ENCODE measurements around the gene MAN1A2.
"Not testable (repeated sequence)": the region's sequence is repeated elsewhere in the genome, so short reads cannot be mapped to it uniquely, and the experiment has no call there.

The MAN1A2 gene

DNA sequence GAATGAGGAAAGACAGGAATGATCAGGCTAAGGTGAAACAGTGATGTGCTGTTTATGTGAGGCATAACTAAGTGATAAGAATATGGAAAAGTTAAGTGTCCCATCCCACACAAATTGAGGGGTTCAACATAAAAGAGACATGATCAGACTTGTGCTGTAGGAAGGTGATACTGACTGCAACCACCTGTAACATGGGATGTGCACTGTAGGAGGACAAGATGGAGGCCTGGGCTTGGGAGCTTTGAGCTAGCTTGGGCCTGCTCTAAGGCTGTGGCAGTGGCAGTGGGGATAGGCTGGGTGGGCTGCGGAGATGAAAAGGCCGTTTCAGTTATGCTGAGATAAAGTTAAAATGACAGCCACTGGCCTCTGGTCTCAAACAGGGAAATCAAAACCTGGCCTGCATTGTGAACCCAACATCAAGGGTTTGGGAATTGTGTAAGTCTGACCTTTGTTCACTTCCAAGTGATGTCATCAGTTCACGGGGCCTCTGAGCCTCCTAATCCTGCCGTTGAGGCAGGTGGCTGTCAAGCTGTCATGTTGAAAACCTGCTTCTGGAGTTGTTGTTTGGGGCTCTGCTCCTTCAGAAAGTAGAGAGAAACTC, 177.4 kb downstream of the MAN1A2 start:
- no peak overlapping the region for H3K27ac ChIP-seq (ENCODE audit: low read length)
- H3K27me3 ChIP-seq (ENCODE audit: insufficient read depth, low read length), result no peaks in the 10 kb centered on the region
- H3K9me3 ChIP-seq (ENCODE audit: insufficient read depth, low read depth, low read length), result no peaks in the 10 kb centered on the region
- H3K9ac ChIP-seq (ENCODE audit: low read depth, low read length), result no peak overlapping the region
- no peaks in the 10 kb centered on the region for H3K4me1 ChIP-seq (ENCODE audit: insufficient read depth, low read length)
- no peaks in the 10 kb centered on the region for H3K36me3 ChIP-seq (ENCODE audit: insufficient read depth, low read depth, low read length)
- no peak overlapping the region for H3K4me3 ChIP-seq (ENCODE audit: low read length)

DNA sequence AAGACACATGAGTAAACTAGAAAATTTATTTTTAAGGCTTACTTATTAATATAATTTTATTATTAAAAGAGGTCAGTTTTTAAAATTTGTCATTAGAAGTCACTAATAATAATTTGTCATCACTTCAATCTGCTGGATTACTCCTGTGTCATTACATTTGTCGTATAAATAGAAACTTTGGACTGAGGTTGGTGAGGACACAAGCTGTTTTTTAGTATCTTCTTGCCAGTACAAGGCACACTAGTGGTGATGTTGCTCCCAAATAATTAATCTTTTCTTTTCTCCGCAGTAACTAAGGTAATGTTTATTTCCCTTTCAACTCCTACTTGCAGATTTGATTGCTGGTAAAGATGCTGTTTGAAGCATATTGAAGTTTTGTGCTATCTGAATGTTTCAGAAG, 179.2 kb downstream of the MAN1A2 start:
- Histone ChIP-seq H3K9me3 (ENCODE audit: insufficient read depth, low read depth, low read length) (no peaks in the 10 kb centered on the region), H3K27ac (ENCODE audit: low read length) (no peak overlapping the region), H3K9ac (ENCODE audit: low read depth, low read length) (no peak overlapping the region), H3K36me3 (ENCODE audit: insufficient read depth, low read depth, low read length) (no peaks in the 10 kb centered on the region), H3K27me3 (ENCODE audit: insufficient read depth, low read length) (no peaks in the 10 kb centered on the region), H3K4me3 (ENCODE audit: low read length) (no peak overlapping the region), H3K4me1 (ENCODE audit: insufficient read depth, low read length) (no peaks in the 10 kb centered on the region)

DNA sequence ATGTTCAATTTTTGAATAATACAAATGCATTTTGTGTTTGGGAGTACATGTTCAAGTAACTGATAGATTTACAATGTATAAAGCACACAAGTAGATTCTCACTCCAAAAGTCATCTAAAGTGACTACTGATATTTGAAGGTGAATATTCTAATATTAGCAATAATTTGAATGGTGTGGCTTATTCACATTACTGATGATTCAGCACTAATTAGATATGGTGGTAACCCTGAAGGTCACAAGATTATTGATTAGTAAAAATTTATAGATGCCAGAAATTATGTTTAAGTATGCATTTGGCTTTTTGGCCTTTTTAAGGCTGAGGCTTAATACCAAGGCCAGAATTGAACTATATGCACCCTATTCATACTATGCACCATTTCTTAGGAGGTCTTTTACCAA, 186.2 kb downstream of the MAN1A2 start:
- H3K9me3 ChIP-seq (ENCODE audit: insufficient read depth, low read depth, low read length), result peaks cover 2% of the 10 kb centered on the region; the same call in 1 of the 2 replicates
- H3K4me1 ChIP-seq (ENCODE audit: insufficient read depth, low read length), result no peaks in the 10 kb centered on the region
- H3K27ac ChIP-seq (ENCODE audit: low read length), result no peak overlapping the region

DNA sequence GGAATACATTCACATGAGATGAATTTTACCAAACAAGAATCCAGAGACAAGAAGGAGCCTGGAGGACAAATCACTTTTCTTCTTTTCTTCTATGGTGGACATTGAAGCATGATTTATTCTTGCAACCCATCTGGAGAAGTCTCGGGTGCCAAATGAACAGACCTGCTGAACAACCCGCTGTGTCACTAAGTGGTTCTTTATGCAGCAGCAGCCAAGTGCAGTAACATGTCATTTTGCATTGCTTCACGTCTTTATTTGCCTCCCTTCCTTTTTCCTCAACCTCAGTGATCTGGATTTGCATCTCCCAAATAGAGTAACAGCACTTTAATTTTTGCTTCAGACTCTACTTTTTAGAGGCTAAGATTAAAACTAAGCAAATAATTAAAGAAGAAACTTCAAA, 188.6 kb downstream of the MAN1A2 start:
- Histone ChIP-seq H3K9ac (ENCODE audit: low read depth, low read length) (no peak overlapping the region), H3K36me3 (ENCODE audit: insufficient read depth, low read depth, low read length) (no peaks in the 10 kb centered on the region), H3K27me3 (ENCODE audit: insufficient read depth, low read length) (no peaks in the 10 kb centered on the region), H3K4me1 (ENCODE audit: insufficient read depth, low read length) (no peaks in the 10 kb centered on the region), H3K27ac (ENCODE audit: low read length) (no peak overlapping the region), H3K4me3 (ENCODE audit: low read length) (no peak overlapping the region), H3K9me3 (ENCODE audit: insufficient read depth, low read depth, low read length) (peaks cover 11% of the 10 kb centered on the region)

More for the DNA sequence above, 186.2 kb downstream of the MAN1A2 start:
- no peak overlapping the region for H3K9ac ChIP-seq (ENCODE audit: low read depth, low read length)
- H3K27me3 ChIP-seq (ENCODE audit: insufficient read depth, low read length), result no peaks in the 10 kb centered on the region
- no peak overlapping the region for H3K4me3 ChIP-seq (ENCODE audit: low read length)
- H3K36me3 ChIP-seq (ENCODE audit: insufficient read depth, low read depth, low read length), result no peaks in the 10 kb centered on the region

DNA sequence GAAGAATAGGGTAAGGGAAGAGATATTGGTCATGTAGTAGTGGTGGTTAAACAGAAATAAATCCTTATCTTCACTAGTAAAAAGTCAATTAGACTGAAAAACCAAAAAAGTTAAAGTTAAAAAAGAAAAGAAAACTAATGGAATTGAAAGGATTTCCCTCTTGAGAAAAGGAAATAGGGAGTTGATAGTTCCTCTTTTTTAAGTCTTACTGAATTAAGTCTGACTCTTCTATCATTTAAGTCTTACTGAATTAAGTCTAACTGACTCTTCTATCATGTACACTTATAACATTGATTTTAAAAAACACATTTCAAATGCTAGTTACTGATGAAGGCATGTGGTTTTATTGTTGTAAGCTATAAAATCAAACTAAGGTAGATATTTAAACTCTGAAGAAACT, 189.1 kb downstream of the MAN1A2 start:
- H3K4me3 ChIP-seq (ENCODE audit: low read length), result no peak overlapping the region
- no peaks in the 10 kb centered on the region for H3K27me3 ChIP-seq (ENCODE audit: insufficient read depth, low read length)
- H3K4me1 ChIP-seq (ENCODE audit: insufficient read depth, low read length), result no peaks in the 10 kb centered on the region
- no peak overlapping the region for H3K27ac ChIP-seq (ENCODE audit: low read length)
- peaks cover 11% of the 10 kb centered on the region for H3K9me3 ChIP-seq (ENCODE audit: insufficient read depth, low read depth, low read length)
- no peak overlapping the region for H3K9ac ChIP-seq (ENCODE audit: low read depth, low read length)
- H3K36me3 ChIP-seq (ENCODE audit: insufficient read depth, low read depth, low read length), result no peaks in the 10 kb centered on the region

DNA sequence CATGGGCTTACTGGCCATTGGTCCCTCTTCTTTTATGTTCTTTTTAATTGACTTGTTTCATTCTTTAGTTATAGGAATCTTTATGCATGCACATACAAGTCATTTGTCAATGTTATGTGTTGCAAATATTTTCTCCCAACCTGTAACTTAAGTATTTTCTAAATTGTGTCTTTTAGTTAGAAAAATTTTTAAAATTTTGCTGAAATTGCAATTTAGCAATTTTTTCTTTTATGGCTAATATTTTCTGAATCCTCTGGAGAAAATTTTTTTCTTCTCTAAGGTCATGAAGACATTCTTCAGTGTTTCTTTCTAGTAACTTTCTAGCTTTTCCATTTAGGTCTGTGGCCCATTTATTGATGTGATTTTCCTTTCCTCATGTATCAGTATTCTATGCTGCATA, 189.7 kb downstream of the MAN1A2 start:
- no peaks in the 10 kb centered on the region for H3K36me3 ChIP-seq (ENCODE audit: insufficient read depth, low read depth, low read length)
- no peaks in the 10 kb centered on the region for H3K27me3 ChIP-seq (ENCODE audit: insufficient read depth, low read length)
- H3K27ac ChIP-seq (ENCODE audit: low read length), result no peak overlapping the region
- no peaks in the 10 kb centered on the region for H3K4me1 ChIP-seq (ENCODE audit: insufficient read depth, low read length)
- H3K9ac ChIP-seq (ENCODE audit: low read depth, low read length), result no peak overlapping the region
- no peak overlapping the region for H3K4me3 ChIP-seq (ENCODE audit: low read length)
- H3K9me3 ChIP-seq (ENCODE audit: insufficient read depth, low read depth, low read length), result peaks cover 11% of the 10 kb centered on the region

DNA sequence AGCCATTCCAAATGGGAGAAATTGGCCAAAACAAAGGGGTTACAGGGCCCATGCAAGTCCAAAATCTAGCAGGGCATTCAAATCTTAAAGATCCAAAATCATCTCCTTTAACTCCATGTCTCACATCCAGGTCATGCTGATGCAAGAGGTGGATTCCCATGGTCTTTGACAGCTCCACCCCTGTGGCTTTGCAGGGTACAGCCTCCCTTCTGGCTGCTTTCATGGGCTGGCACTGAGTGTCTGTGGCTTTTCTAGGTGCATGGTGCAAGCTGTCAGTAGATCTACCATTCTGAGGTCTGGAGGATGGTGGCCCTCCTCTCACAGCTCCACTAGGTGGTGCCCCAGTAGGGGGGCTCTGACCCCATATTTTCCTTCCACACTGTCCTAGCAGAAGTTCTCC, 191.2 kb downstream of the MAN1A2 start:
- not testable (repeated sequence) for H3K27me3 ChIP-seq (ENCODE audit: insufficient read depth, low read length); H3K4me1 ChIP-seq (ENCODE audit: insufficient read depth, low read length); H3K27ac ChIP-seq (ENCODE audit: low read length); H3K4me3 ChIP-seq (ENCODE audit: low read length); H3K9ac ChIP-seq (ENCODE audit: low read depth, low read length); H3K36me3 ChIP-seq (ENCODE audit: insufficient read depth, low read depth, low read length)
- H3K9me3 ChIP-seq (ENCODE audit: insufficient read depth, low read depth, low read length), result peaks cover 11% of the 10 kb centered on the region

DNA sequence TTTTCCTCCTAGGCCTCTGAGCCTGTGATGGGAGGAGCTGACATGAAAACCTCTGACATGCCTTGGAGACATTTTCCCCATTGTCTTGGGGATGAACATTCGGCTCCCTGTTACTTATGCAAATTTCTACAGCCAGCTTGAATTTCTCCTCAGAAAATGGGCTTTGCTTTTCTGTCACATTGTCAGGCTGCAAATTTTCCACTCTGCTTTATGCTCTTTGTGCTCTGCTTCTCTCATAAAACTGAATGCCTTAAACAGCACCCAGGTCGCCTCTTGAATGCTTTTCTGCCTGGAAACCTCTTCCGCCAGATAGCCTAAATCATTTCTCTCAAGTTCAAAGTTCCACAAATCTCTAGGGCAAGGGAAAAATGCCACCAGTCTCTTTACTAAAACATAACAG, 191.9 kb downstream of the MAN1A2 start:
- Histone ChIP-seq H3K9me3 (ENCODE audit: insufficient read depth, low read depth, low read length) (peaks cover 11% of the 10 kb centered on the region; the same call in 1 of the 2 replicates), H3K9ac (ENCODE audit: low read depth, low read length) (no peak overlapping the region), H3K4me3 (ENCODE audit: low read length) (no peak overlapping the region), H3K4me1 (ENCODE audit: insufficient read depth, low read length) (no peaks in the 10 kb centered on the region), H3K36me3 (ENCODE audit: insufficient read depth, low read depth, low read length) (no peaks in the 10 kb centered on the region), H3K27ac (ENCODE audit: low read length) (no peak overlapping the region), H3K27me3 (ENCODE audit: insufficient read depth, low read length) (no peaks in the 10 kb centered on the region)

DNA sequence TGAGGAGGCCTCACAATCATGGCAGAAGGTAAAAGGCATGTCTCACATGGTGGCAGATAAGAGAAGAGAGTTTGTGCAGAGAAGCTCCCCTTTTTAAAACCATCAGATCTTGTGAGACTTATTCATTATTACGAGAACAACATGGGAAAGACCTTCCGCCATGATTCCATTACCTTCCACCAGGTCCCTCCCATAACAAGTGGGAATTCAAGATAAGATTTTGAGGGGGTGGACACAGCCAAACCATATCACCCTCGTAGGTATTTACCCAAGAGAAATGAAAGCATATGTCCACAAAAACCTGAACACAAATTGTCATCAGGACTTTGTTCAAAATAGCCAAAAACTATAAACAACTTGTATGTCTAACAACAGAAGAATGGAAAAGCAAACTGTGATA, 192.7 kb downstream of the MAN1A2 start:
- H3K4me1 ChIP-seq (ENCODE audit: insufficient read depth, low read length), result no peaks in the 10 kb centered on the region
- no peak overlapping the region for H3K9ac ChIP-seq (ENCODE audit: low read depth, low read length)
- no peak overlapping the region for H3K27ac ChIP-seq (ENCODE audit: low read length)
- H3K9me3 ChIP-seq (ENCODE audit: insufficient read depth, low read depth, low read length), result peaks cover 11% of the 10 kb centered on the region; the same call in 1 of the 2 replicates
- H3K27me3 ChIP-seq (ENCODE audit: insufficient read depth, low read length), result no peaks in the 10 kb centered on the region
- no peaks in the 10 kb centered on the region for H3K36me3 ChIP-seq (ENCODE audit: insufficient read depth, low read depth, low read length)
- no peak overlapping the region for H3K4me3 ChIP-seq (ENCODE audit: low read length)

DNA sequence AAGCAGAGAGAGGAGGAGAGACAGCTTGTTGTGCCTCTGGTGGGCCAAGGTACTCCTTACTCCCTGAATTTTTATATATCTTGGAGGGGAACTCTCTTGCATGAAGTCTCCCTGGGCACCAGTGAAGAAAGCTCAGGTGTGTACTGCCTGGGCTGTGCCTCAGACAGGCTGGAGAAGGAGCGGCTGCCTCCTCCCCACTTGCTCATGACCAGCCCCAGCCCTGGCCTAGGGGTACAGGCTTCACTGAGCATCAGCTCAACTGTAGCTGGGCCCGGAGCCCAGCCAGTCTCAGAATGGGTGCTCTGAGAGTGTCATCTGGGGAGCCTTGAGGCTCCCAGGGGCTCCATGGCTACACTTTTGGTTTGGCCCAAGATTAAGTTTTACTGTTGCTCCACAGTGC, 193.8 kb downstream of the MAN1A2 start:
- H3K9me3 ChIP-seq (ENCODE audit: insufficient read depth, low read depth, low read length), result peaks cover 11% of the 10 kb centered on the region; the same call in 1 of the 2 replicates
- no peak overlapping the region for H3K9ac ChIP-seq (ENCODE audit: low read depth, low read length)
- H3K4me3 ChIP-seq (ENCODE audit: low read length), result no peak overlapping the region
- no peaks in the 10 kb centered on the region for H3K36me3 ChIP-seq (ENCODE audit: insufficient read depth, low read depth, low read length)
- no peaks in the 10 kb centered on the region for H3K4me1 ChIP-seq (ENCODE audit: insufficient read depth, low read length)
- H3K27ac ChIP-seq (ENCODE audit: low read length), result no peak overlapping the region
- no peaks in the 10 kb centered on the region for H3K27me3 ChIP-seq (ENCODE audit: insufficient read depth, low read length)

DNA sequence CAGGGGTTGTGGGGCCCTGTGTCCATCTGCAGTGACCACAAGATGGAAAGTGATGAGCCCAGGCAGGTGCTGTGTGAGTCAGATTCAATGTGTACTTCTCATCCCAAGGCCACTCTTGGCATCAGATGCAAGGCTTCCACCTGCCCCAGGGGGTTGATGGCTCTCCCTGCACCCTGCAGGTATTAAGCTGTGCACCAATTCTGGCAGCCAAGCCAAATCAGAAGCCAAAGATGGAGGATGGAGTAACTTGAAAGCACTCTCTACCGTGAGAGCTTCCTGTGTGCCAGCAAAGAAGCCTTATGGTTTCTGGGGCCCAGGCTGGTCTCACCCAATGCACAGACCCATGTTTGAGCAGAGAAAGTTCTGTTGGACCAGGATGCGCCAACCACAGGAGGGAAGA, 194.3 kb downstream of the MAN1A2 start:
- Histone ChIP-seq H3K4me1 (ENCODE audit: insufficient read depth, low read length) (no peaks in the 10 kb centered on the region), H3K9me3 (ENCODE audit: insufficient read depth, low read depth, low read length) (peaks cover 11% of the 10 kb centered on the region; the same call in 1 of the 2 replicates), H3K27ac (ENCODE audit: low read length) (no peak overlapping the region), H3K36me3 (ENCODE audit: insufficient read depth, low read depth, low read length) (no peaks in the 10 kb centered on the region), H3K4me3 (ENCODE audit: low read length) (no peak overlapping the region), H3K27me3 (ENCODE audit: insufficient read depth, low read length) (no peaks in the 10 kb centered on the region), H3K9ac (ENCODE audit: low read depth, low read length) (no peak overlapping the region)

DNA sequence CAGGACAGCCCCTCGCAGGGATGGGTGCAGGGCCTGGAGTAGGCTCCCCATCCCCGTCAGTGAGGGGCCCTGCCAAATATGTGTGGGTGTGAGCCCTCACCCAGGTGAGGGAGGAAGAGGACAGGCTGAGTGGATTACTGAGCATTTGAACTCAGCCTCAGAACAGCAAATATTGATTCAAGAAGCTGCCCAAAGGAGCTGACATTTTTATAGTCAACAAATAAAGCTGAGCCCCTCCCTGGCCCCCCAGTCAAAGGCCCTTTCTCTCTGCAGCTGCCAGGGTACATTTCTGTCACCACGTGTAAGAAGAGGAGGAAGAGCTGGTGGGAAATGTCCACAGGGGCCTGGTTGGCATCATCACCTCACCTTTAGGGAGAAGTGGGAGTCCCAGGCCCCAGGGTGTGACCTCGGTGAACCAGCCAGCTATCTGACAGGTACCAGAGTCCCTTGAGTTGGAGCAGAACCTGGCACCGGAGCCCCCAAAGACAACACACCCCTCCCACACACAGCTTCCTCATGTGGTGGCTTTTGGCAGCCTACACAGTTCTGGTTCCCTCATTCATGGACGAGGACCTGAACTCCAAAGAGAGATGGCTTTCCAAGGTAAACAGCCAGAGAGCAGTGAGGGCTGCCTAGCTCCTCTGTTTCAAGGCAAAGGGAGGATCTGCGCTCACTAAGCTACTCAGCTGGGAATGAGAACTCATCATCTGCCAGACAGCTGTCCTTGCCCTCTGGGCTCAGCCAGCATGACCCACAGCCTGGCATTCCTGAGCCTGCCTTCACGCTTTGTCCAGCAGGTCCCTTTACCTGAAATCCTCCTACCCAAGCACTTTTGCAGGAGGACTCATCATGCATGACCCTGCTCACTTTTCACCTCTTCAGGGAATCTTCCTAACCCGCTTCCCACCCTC, 195.6 kb downstream of the MAN1A2 start:
- H3K27ac ChIP-seq (ENCODE audit: low read length), result no peak overlapping the region
- H3K4me1 ChIP-seq (ENCODE audit: insufficient read depth, low read length), result no peaks in the 10 kb centered on the region
- no peaks in the 10 kb centered on the region for H3K27me3 ChIP-seq (ENCODE audit: insufficient read depth, low read length)
- no peaks in the 10 kb centered on the region for H3K36me3 ChIP-seq (ENCODE audit: insufficient read depth, low read depth, low read length)
- H3K9me3 ChIP-seq (ENCODE audit: insufficient read depth, low read depth, low read length), result peaks cover 11% of the 10 kb centered on the region; the same call in 1 of the 2 replicates
- H3K4me3 ChIP-seq (ENCODE audit: low read length), result no peak overlapping the region
- H3K9ac ChIP-seq (ENCODE audit: low read depth, low read length), result no peak overlapping the region

All from iPS-20b (cell line).